ENCODE measurements around the gene RILPL2.
"Not testable (repeated sequence)": the region's sequence is repeated elsewhere in the genome, so short reads cannot be mapped to it uniquely, and the experiment has no call there.

Gene RILPL2, protein sequence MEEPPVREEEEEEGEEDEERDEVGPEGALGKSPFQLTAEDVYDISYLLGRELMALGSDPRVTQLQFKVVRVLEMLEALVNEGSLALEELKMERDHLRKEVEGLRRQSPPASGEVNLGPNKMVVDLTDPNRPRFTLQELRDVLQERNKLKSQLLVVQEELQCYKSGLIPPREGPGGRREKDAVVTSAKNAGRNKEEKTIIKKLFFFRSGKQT

DNA sequence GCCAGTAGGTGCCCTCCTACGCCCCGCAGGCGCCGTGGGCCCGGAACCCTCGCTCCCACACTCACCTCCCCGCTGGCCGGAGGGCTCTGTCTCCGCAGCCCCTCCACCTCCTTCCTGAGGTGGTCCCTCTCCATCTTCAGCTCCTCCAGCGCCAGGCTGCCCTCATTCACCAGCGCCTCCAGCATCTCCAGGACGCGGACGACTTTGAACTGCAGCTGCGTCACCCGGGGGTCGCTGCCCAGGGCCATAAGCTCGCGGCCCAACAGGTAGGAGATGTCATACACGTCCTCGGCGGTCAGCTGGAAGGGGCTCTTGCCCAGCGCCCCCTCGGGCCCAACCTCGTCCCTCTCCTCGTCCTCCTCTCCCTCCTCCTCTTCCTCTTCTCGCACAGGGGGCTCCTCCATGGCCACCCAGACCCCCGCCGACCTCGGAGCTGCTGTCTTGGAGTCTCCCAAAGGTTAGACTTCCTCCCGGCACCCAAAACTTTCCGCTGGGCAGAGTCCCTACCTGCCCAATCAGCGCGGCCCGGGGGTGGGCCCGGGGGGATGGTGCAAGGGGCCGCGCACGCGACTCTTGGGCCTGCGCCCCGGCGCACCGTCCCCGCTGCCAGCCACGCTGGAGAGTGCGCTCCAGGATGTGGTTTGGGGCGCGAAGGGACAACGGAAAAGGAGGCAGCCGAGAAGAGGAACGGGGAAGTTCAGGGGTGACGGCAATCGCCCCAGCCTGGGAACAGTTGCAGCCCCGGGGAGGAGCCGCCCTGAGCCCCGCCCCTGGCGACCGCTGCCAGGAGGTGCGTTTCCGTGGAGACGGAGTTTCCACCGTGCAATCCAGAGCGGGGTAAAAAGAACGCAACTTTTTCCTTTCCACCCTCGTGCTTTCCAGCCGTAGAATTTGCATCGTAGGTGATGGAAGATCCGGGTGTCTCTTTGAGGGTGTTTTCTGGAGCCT lies at the start of gene RILPL2:
RILPL2 (minus strand) TSS at position 668 of the 948 bp plus-strand sequence; CDS start at position 404, 264 bp downstream.
- DNase-seq = peak; percentile 94

DNA sequence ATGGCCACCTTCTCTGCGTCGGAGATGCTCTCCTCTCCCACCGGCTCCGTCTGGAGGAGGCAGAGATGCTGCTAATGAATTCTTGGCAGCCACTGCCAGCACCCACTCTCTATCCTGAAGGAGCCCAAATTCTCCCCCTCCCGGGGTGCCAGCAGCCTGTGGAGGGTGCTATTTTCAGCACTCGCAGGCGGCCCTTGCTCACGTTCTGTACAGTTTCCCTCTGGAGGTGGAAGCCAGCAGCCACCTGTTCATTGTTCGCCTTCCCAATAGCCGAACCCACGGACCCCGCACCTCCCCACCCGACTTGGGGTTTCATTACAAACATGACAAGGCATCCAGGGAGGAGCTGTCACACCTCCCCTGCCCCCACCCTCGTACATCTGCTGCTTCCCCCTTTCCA lies 49.3 kb upstream of the RILPL2 start:
- DNase-seq = no peak

DNA sequence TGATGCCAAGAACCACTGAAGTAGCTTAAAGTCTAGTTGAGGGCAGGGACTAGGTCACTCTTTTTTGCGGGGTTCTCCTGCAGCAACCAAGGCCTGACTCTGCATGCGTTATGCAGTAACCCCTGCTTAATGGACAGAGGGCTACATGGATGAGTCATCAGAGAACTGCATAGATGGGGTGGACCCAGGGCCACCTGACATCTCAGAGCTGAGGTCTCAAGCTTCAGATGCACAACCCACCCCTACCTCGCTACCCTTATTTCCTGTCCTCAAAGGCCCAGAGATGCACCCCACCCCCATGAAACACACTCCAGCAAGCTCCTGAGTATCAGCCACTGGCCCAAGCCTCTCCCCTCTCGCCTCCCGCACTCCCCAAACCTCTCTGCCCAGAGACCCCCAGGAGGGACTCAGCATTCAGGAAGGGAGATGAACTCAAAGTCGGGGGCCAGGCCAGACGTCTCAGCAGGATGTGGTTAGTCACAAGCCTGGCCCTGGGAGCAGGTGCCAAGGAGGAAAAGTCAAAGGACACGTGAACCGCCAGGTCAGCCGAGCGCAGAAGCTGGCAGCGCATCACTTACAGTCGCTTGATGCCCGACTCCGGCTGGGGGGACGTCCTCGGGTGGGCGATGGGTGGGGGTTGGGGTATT lies 47.2 kb upstream of the RILPL2 start:
- DNase-seq = peak; percentile 53

DNA sequence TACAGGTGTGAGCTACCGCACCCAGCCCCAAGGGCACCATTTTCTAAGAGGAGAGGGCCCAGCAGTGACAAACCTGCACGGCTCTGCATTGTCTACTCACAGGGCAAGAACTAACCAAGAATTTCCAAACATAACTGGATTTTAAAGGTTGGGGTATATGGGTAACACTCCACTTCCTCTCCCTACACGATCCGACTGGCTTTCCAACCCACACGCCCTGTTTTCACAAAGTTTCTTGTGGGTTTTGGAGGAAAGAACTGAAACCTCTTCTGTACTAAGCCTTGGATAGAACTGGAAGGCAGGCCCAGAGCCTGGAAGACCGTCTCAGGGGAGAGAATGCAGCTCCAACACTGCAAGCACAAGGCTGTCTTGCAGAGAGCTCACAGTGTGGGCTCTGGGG lies 46.4 kb upstream of the RILPL2 start:
- DNase-seq = no peak

DNA sequence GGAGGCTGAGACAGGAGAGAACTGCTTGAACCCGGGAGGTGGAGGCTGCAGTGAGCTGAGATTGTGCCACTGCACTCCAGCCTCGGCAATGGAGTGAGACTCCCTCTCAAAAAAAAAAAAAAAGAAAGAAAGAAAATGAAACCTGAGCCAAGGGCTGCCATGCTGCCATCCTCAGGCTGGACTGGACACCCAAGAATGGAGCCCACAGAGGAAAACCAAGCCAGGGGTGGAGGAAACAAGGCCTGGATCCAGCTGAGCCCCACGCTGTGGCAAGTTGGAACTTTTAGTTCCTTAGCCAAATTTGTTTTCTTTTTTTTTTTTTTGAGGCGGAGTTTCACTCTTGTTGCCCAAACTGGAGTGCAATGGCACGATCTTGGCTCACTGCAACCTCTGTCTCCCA lies 44.8 kb upstream of the RILPL2 start:
- not testable (repeated sequence) for DNase-seq

DNA sequence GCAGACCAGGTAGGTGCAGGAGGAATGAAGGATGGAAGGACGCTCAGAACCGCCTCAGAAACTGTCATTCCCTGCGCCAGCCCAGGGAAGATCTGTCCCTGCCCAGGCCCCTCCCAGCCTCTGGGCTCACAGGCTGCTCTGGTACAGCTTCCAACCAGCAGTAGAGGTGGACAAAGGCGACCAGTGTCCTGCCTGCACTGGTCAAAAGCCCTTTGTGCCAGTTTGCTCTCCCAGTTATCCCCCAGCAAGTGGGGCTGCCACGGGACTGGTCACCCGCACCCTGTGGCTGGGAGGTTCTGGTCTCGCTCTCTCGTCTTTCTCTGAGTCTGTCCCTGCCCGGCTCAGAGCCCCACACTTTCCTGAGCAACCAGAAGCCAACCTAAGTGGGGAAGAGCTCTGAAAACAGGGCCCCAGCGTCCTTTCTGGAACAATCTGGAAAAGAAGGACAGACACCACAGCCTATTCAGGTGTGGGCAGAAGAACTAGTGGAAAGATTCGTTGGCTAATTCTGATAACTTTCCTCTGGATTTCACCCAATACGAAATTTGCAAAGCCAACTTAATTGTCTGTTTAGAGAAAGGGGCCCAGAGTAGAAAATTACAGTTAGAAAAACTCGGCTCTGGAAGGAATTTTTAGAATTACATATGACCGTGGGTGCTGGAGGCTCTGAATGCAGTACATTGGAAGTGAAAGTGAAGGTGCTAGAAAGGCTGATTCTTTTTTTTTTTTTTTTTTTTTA lies 43.1 kb upstream of the RILPL2 start:
- DNase-seq = no peak

DNA sequence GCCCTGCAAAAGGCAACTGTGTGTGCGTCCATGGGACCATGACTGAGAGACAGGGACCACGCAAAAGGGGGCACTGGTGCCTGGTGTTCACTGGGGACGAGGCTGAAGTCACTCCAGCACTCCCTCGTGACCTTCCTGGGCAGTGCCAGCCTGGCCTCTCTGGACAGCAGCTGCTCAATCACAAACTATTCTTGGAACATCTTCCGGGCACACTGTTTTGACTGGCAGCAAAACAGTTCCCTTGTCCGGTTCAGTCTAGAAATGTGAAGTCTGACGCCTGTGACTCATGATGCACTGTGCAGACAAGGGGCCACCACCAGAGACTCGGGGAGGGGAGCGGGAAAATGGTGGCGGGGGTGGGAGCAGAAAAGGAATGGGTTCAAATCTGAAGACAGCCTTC lies 42.3 kb upstream of the RILPL2 start:
- no peak for DNase-seq

DNA sequence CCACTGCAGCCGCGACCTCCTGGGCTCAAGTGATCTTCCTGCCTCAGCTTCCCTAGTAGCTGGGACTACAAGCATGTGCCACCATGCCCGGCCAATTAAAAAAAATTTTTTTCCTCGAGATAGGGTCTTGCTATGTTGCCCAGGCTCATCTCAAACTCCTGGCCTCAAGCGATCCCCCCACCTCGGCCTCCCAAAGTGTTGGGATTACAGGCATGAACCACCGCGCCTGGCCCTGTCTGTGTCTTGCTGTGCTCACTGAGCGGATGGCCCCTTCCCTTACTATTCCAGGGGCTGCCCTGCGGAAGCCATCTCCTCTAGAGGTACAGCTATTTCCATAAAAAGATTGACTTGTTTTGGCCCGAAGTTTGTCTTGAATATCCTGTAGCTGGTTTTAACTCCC lies 41.6 kb upstream of the RILPL2 start:
- no peak for DNase-seq

DNA sequence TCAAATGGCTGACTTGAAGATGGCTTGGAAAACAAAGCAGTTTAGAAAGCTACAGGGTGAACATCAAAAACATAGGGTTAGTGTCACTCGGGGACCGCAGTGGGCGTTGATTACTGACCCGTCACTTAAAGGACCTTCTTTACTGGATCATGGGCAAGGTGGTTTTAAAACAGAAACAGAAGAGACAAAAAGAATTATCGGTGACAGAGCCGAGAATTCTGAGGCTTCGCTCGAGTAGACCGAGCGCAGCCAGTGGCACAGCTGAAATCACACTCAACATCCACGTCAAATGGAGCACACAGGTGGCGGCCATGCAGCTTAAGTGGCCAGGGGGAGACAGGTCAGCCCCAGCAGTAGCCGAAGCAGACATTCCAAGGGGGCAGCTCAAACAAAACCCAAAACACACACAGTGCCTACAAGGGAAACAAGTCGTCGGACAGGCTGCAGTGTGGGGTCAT lies 38.8 kb upstream of the RILPL2 start:
- DNase-seq = no peak

DNA sequence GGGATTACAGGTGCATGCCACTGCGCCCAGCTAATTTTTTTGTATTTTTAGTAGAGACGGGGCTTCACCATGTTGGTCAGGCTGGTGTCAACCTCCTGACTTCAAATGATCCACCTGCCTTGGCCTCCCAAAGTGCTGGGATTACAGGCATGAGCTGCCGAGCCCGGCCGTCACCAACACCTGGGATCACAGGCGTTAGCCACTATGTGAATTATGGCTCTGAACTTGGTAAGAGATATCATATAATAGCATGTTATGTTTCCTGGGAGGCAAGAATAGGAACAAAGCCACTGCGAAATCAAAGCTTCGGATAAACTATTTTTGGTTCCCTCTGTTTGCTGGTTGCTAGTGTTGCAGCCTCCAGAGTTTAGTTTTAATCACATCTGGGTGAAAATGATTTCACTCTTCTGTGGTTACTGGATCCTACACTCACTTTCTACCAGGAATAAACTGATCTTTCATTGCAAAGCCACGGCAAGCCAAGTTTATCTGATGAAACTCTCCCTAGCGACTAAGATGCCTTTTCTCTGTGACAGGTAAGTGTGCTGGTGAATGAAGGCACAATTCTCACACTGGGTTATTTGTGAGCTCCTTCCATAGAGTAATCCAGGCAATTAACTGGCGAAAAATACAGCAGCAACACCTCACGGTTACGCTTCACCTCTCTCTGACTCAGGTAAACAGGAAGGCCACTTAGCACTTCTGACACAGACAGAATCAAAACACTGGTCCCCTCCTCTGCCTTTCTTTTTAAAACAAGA lies 38.2 kb upstream of the RILPL2 start:
- DNase-seq = no peak

DNA sequence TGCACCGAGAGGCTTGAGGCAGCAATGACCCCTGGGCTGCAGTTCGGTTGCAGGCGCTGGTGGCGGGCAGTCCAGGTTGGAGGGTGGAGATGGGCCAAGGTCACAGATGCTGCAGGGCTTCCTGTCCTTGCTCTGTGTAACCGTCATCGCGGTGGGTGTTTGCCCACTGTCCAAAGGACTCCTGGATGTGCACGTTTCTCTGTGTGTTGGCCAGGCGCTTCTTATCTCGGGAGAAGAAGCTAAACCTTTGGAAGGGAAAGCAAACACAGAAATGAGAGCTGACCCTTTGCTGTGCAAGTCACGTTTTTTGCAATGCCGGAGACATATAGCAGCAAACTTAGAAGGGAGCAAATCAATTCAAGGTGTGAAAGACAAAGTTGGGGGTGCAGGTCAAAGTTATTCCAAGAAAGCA lies 36.0 kb upstream of the RILPL2 start:
- no peak for DNase-seq

DNA sequence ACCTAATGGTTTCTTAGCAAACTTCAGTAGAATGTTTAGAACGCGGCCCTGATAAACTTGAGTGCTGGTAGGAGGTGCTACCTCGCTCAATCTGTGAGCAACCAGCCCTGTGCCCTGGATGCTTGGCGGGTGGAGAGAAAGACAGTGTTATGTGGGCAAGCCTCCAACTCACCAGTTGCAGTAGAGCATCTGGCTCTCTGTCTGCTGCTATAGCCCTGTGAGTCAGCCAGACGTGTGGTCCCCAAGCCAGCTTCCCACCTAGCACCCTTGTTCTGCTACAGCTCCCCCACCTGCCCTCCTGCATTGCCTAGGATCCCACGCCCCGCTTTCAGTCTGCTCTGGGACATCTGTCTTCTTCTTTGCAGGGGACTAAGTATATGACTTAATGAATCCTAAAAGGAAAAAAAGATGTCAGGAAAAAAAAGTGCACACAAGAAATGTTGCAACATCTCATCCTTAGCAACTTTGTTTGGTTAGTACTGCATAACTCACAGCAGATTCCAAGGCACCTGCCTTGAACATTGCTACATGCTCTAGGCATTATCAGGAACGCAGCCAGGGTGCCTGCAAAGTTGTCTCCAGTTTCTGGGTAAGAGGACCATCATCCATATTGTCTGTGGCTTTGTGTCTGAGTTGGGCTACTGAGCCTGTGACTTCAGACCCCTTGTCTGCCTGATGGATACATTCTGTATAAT lies 35.0 kb upstream of the RILPL2 start:
- DNase-seq = no peak

DNA sequence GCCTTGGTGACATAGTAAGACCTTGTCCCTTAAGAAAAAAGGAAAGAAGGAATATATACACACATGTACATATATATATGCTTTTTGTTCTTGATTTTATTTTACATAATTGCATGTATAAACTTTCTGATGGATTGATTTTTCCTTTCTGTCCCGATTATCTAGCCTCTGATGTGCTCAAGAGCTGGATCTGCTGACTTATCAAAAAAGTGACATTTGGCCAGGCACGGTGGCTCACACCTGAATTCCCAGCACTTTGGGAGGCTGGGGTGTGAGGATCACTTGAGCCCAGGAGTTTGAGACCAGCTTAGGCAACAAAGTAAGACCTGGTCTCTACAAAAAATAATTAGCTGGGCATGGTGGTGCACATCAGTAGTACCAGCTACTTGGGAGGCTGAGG lies 33.5 kb upstream of the RILPL2 start:
- DNase-seq = no peak

DNA sequence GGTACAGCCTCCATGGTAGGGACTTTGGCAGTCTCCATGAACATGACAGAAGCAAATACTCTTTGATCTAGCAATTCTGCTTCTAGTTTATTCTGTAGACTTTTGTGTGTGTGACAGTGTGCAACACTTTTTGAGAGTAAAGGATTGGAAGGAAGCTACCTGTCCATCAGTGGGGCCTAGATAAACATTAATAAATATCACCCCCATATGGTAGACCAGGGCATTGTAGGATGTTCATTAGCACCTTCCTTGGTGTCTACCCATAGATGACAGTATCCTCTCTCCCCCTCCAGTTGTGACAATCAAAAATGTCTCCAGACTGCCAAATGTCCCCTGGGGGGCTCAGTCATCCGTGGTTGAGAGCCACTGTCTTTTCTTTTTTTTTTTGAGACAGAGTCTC lies 32.3 kb upstream of the RILPL2 start:
- no peak for DNase-seq

DNA sequence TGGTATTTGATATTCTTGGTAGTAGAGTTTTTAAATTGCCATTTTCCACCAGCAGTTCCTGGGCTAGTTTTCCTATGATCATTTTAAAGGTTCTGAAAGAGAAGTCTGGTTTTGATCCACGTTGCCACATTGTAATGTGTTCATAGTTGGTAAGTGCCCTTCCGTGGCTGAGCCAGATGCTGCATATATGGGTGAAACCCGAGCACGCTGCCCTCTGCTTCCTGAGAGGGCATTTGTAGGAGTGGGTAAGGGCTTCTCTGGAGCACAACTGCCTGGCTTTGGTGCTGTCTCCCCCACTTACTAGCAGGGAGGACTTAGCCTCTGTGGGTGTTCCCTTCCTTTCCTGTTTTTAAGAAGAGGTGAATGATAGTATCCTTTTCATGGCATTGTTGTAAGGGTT lies 28.6 kb upstream of the RILPL2 start:
- no peak for DNase-seq

DNA sequence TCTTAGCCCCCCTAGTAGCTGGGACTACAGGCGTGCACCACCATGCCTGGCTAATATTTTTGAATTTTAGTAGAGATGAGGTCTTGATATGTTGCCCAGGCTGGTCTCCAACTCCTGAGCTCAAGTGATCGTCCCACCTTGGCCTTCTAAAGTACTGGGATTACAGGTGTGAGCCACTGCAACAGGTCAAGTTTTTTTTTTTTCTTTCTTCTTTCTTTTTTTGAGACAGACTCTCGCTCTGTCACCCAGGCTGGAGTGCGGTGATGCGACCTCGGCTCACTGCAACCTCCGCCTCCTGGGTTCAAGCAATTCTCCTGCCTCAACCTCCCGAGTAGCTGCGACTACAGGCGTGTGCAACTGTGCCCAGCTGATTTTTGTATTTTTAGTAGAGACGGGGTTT lies 26.7 kb upstream of the RILPL2 start:
- DNase-seq = not testable (repeated sequence)

DNA sequence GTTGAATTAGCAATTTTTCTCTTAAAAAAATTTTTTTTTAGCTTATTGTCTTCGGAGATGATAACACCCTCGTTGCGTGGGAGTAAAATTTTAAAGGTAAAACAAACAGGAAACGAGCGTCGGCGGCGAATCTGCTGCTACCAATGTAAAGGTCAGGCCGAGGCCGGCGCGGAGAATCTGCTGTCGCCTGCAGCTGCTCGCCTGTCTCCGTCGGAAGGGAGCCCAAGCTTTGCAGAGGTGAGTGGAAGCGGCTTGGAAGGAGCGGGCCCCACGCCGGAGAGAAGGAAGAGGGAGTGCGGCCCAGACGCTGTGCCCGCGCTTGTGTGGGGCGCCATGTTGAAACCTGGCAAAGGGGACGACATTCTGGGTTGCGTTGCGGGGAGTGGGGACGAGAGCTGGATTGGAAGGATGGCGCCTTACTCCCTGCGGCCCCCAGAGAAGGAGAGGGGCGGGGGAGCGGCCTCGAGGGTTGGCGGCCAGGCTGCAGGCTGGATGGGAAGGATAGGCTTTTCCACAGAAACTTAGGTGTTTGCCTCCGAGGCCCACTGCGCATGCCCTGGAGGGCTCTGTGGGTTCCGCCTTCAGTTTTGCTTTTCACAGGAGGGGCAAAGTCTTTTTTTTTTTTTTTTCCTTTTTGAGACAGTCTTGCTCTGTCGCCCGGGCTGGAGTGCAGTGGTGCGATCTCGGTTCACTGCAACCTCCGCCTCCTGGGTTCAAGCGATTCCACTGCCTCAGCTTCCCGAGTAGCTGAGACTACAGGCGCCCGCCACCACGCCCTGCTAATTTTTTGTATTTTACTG lies 21.7 kb upstream of the RILPL2 start, which contains the start of gene SNRNP35:
SNRNP35 (plus strand) TSS at position 160 of the 800 bp plus-strand sequence. CDS start 7,402 bp downstream, outside the sequence.
- DNase-seq = peak; percentile 89

DNA sequence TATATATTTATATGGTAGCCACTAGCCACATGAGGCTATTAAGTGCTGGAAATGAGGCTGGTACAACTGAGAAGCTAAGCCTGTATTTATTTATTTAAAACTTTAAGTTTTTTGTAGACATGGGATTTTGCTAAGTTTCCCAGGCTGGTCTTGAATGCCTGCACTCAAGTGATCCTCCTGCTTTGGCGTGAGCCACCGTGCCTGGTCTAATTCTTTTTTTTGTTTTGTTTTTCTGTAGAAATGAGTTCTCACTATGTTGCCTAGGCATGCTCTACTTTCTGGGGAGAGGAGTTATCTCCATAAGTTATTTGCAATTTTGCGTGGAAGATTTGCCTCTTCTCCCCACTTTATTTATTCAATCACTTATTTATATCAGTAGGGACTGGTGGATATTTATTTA lies 16.7 kb upstream of the RILPL2 start:
- no peak for DNase-seq

DNA sequence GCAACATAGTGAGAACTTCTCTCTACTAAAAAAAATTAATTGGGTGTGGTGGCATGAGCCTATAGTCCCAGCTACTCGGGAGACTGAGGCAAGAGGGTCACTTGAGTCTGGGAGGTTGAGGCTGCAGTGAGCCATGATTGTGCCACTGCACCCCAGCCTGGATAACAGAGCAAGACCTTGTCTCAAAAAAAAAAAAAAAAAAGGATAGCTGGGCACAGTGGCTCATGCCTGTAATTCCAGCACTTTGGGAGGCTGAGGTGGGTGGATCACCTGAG lies 15.7 kb upstream of the RILPL2 start:
- DNase-seq = not testable (repeated sequence)

DNA sequence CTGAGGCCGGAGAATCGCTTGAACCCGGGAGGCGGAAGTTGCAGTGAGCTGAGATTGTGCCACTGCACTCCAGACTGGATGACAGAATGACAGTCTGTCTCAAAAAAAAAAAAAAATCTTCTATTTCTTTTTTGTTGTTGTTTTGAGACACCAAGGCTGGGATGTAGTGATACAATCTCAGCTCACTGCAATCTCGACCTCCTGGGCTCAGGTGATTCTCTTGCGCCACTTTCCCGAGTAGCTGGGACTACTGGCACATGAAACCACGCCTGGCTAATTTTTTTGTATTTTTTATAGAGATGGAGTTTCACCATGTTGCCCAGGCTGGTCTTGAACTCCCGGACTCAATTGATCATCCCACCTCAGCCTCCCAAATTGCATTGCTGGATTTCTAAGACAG lies 14.2 kb upstream of the RILPL2 start:
- no peak for DNase-seq

DNA sequence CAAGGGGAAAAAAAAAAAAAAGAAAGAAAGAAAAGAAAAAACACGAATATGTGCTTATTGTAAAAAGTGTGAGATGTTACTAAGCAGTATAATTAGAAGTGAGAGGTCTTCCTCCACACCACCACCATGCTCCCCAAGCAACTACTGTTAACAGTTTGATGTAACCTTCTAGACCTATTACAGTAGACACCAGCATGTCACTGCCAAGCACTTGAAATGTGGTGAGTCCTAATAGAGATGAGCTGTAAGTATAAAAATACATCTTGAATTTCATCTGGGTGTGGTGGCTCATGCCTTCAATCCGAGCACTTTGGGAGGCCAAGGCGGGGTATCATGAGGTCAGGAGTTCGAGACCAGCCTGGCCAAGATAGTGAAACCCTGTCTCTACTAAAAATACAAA lies 13.4 kb upstream of the RILPL2 start:
- DNase-seq = no peak
